Upper lobe of right lung (tissue), 1 donor: ENCODE measurements around the gene ALG12. TPM values are rescaled to one million over a fixed set of nuclear protein-coding genes. Genes with fewer than 3 reads are reported as not detected.

Source experiments
- ATAC-seq: fragments of 200-7000 bp; cut with Tn5 transposase; one replicate; pipeline ENCODE4 v1.9.1; 2020; ENCODE audit warnings: mild to moderate bottlenecking, moderate library complexity
- DNase-seq: peaks from one replicate; pipeline ENCODE4 v3.0.0-alpha.2; 2020
- H3K27ac ChIP-seq: fragments of 200-600 bp; one replicate; pipeline ENCODE4 v1.8.0; 2022
- H3K27me3 ChIP-seq: fragments of 200-600 bp; one replicate; pipeline ENCODE4 v1.8.0; 2022; ENCODE audit warnings: mild to moderate bottlenecking
- H3K36me3 ChIP-seq: fragments of 200-600 bp; one replicate; pipeline ENCODE4 v1.8.0; 2022
- H3K4me1 ChIP-seq: fragments of 200-600 bp; one replicate; pipeline ENCODE4 v1.8.0; 2022
- H3K4me3 ChIP-seq: fragments of 200-600 bp; one replicate; pipeline ENCODE4 v1.8.0; 2022; ENCODE audit warnings: mild to moderate bottlenecking
- H3K9me3 ChIP-seq: fragments of 200-600 bp; one replicate; pipeline ENCODE4 v1.8.0; 2022
- intact Hi-C: fragments of 100-400 bp; cut with DNase I; formaldehyde crosslinking; loops from one replicate; pipeline ENCODE4 v1.11.0; 2022
- total RNA-seq: library from RNA; stranded (reverse); fragmentation: NEBNext Ultra II Directional; extraction: Animal tissue kit (Norgen Biotek cat#: 25700); gene quantifications from one replicate; pipeline ENCODE4 v1.2.1, GENCODE V29; 2021
- TF ChIP-seq, protein P1 (sequence below): fragments of 200-600 bp; IDR thresholded peaks from one replicate; pipeline ENCODE4 v1.8.0; 2022; ENCODE audit warnings: antibody characterized with exemption
- donor health status: DM: no; HTN: yes; CAD: no; lungs with severe emphysema.

The ALG12 gene
- total RNA-seq, 1 donor from 2014 or later, result 28.1 TPM

DNA sequence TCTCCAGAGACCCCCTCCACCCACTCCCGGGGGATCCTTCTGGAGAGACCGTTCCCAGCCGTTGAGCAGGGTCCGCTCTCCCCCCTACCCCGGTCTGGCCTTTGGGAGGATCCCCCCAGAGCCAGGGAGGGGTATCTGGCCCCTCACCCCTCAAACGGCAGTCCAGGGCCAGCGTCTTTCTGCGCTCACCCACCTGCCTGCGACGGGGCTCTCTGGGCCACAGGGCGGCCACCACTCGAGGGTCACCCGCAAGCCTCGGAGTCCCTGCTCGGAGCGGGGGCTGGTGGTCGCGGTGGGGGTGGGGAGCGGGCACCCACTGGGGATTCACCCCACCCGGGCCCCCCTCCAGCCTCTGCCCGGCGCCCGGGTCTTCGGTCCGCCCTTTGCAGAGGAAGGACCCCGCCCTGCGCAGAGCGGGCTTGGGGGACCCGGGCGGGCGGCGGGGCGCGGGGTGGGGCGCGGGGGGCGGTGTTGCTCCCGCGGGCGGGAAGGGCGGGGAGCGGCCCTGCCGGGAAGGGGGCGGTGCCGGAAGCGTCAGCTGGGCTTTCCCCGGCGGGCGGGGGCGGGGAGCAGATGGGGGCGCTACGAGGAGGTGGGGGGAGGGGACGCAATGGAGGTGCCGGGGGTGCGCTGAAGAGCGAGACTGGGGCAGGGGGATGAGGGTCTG lies 16.8 kb upstream of the ALG12 start:
- H3K9me3 ChIP-seq, result no peaks in the 10 kb centered on the region
- peaks cover 47% of the 10 kb centered on the region for H3K4me1 ChIP-seq
- H3K27me3 ChIP-seq, result no peaks in the 10 kb centered on the region
- H3K36me3 ChIP-seq, result no peaks in the 10 kb centered on the region
- H3K27ac ChIP-seq, result peak overlapping the region; percentile 95
- H3K4me3 ChIP-seq, result peak overlapping the region; percentile 63
- TF ChIP-seq, protein P1, sequence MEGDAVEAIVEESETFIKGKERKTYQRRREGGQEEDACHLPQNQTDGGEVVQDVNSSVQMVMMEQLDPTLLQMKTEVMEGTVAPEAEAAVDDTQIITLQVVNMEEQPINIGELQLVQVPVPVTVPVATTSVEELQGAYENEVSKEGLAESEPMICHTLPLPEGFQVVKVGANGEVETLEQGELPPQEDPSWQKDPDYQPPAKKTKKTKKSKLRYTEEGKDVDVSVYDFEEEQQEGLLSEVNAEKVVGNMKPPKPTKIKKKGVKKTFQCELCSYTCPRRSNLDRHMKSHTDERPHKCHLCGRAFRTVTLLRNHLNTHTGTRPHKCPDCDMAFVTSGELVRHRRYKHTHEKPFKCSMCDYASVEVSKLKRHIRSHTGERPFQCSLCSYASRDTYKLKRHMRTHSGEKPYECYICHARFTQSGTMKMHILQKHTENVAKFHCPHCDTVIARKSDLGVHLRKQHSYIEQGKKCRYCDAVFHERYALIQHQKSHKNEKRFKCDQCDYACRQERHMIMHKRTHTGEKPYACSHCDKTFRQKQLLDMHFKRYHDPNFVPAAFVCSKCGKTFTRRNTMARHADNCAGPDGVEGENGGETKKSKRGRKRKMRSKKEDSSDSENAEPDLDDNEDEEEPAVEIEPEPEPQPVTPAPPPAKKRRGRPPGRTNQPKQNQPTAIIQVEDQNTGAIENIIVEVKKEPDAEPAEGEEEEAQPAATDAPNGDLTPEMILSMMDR, result no peak
- ATAC-seq (peak; percentile 49), DNase-seq (peak; percentile 95)
- intact Hi-C loops, result loop anchor here (10.0 kb wide), 1 partner anchor 50 kb away; no protein-coding TSS in a partner anchor

DNA sequence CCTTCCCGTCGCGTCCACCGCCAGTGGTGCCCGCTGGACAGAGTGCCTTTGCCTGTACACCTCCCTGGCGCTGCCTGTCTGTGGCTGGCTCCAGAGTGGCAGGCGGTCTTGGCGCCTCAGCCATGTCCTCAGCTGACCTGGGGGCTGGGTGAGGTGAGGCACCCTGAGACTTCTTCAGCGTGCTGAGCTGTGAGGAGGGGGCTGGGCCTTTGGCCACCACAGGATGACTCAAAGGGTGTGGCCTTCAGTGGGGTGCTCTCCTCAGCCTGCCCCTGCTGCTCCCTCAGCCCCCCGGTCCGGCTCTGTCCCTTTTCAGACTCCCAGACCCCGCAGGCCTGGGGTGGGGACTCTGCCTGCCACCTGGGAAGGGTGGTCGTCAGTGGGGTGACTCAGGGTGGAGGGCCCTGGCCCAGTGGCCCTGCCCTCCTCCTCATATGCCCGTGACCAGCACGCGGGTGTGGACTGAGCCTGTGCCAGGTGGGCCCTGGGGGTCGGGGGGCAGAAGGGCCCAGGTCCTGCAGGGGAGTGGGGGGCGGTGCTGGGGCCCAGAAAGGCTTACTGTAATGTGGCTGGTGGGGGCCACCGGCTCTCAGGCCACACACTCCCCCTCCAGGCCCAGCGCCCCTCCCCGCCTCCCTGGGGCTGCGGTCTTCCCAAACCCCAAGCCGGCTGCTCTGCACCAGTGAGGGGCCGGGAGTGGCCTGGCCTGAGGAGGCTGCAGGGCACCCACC lies 16.1 kb upstream of the ALG12 start:
- TF ChIP-seq, protein P1, result no peak
- ATAC-seq, result peak; percentile 51
- H3K9me3 ChIP-seq, result no peaks in the 10 kb centered on the region
- peak; percentile 92 for DNase-seq
- no peaks in the 10 kb centered on the region for H3K36me3 ChIP-seq
- no peaks in the 10 kb centered on the region for H3K27me3 ChIP-seq
- H3K27ac ChIP-seq, result peak overlapping the region; percentile 95
- H3K4me1 ChIP-seq, result peaks cover 50% of the 10 kb centered on the region
- intact Hi-C loops, result loop anchor here (10.0 kb wide), 1 partner anchor 50 kb away; no protein-coding TSS in a partner anchor
- peak overlapping the region; percentile 63 for H3K4me3 ChIP-seq

DNA sequence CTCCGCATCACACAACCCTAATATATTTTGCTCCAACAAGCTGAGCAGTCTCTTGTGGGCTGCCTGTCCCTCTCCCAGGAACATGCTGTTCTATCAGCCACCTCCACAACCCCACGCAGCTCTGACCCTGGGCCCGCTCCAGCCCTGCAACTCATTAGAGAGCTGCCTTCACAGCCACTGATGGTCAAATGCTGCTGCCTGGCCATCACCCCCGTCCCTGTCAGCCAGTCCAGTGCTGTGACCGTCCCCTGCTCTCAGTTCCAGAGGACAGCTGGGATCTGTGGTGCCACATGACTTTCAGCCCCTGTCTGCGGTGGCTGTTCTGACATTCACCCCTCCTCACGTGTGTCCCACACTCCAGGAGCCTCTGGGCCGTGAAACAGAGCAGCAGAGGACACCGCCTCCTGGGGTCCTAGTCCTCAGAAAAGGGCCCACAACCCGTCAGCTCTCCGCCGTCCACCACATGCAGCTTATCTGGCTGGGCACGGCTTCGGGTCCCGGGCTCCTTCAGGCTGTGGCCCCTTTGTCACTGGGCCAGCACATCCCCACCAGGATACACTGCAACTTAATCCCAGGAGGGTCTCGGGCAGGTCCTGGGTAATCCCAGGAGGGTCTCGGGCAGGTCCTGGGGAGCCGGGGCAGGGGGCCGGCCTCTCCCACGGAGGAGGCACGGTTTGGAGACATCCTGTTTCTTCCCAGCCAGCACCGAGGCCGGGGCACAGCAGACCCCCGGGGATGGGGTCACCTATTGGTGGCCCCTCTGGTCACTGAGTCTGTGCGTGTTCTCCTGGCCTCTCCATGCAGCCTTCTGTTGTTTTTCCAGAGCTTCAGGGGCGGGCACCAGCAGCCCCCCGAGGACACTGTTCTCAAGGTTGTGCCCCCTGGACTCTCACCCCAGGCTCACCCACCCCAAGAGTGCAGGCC lies 15.3 kb upstream of the ALG12 start:
- Histone ChIP-seq H3K36me3 (no peaks in the 10 kb centered on the region), H3K4me3 (peak overlapping the region; percentile 63), H3K27me3 (peaks cover 8% of the 10 kb centered on the region), H3K9me3 (no peaks in the 10 kb centered on the region), H3K4me1 (peaks cover 50% of the 10 kb centered on the region), H3K27ac (peak overlapping the region; percentile 95)
- DNase-seq (peak; percentile 75), ATAC-seq (no peak)
- intact Hi-C loops, result loop anchor here (10.0 kb wide), 1 partner anchor 51 kb away; no protein-coding TSS in a partner anchor
- TF ChIP-seq, protein P1, result no peak

DNA sequence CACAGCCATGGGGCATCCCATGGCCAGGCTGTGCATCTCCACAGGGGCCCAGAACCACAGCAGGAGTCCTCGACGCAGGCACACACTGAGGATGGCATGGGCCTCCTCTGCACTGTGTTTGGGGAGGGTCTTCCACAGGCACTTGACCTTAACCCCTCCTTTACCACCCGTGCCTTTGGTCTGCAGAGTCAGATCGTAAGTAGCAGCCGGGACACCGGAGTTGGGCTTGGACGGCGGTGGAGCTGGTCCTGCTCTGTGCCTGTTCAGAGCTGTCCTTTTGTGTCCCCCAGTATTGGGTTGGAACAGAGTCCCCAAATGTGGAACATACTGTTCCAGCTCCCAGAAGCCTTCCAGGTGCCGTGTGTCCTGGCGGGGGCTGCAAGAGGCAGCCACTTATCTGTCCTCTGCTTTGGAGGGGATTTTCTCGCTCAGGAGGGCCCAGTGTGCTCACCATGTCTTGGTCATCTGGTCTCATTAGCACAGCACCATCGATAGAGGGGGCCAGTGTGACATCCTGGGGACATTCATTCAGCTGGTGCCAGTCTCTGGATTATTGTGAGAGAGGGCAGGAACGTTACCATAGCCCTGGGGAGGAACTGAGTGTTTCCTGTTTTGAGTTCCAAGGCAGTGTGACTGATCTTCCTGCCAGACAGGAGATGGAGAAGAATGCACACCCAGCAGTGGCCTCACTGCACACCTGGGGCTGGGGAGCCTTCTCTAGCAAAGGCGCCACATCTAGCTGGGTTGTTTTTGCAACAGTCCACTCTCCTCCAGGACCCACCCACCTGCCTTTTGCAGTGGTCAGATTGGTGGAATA lies 12.6 kb upstream of the ALG12 start:
- TF ChIP-seq, protein P1, result peak; percentile 77
- no peak overlapping the region for H3K4me3 ChIP-seq
- ATAC-seq, result peak; percentile 70
- intact Hi-C loops, result loop anchor here (2.0 to 10.0 kb wide), 2 partner anchors 54 to 100 kb away; no protein-coding TSS in a partner anchor
- peak; percentile 79 for DNase-seq
- H3K4me1 ChIP-seq, result peaks cover 42% of the 10 kb centered on the region
- H3K27me3 ChIP-seq, result peaks cover 9% of the 10 kb centered on the region
- H3K27ac ChIP-seq, result peak overlapping the region; percentile 55
- no peaks in the 10 kb centered on the region for H3K9me3 ChIP-seq
- no peaks in the 10 kb centered on the region for H3K36me3 ChIP-seq
